Activated naive CD4-positive, alpha-beta T cell treated with anti-CD3 and anti-CD28 coated beads, Interleukin-2, amount 50 U/mL, for 72 hours (primary cell): ENCODE measurements around the gene USP32. TPM values are rescaled to one million over a fixed set of nuclear protein-coding genes. Genes with fewer than 3 reads are reported as not detected.

Experiments used
- ATAC-seq, 2 donors: fragments of 150-1000 bp; cut with Tn5 transposase; 2 replicates each; pipeline ENCODE4 v1.10.0; 2021; ENCODE audit warnings: mild to moderate bottlenecking in 2 of 2, moderate library complexity in 2 of 2
- DNase-seq, 2 donors: peaks; one replicate each; pipeline ENCODE4 v3.0.0; 2021 to 2022; ENCODE audit warnings: low spot score in 2 of 2
- H3K27ac Mint-ChIP-seq, 2 donors: one replicate each; pipeline ENCODE4 v1.8.0; 2022; ENCODE audit warnings: mild to moderate bottlenecking in 2 of 2, mixed read lengths in 2 of 2
- H3K36me3 Mint-ChIP-seq, 2 donors: one replicate each; pipeline ENCODE4 v1.8.0; 2022; ENCODE audit warnings: mixed read lengths in 2 of 2
- H3K9me3 Mint-ChIP-seq, 2 donors: one replicate each; pipeline ENCODE4 v1.8.0; 2022; ENCODE audit warnings: mixed read lengths in 2 of 2
- total RNA-seq, 2 donors: library from RNA; stranded (reverse); gene quantifications; one replicate each; pipeline ENCODE4 v1.2.3, GENCODE V29; 2022

Gene USP32
- total RNA-seq, 2 donors from 2014 or later = 42.6 to 51.5 TPM

- Mint-ChIP-seq H3K27ac (peak overlapping the region in 1 of 2 donors; percentile 39), H3K9me3 (no peaks in the 10 kb centered on the region), H3K36me3 (no peaks in the 10 kb centered on the region)
- DNase-seq (no peak), ATAC-seq (no peak)
These were observed 236.5 kb downstream of the USP32 start for GRCh38 chr17:60155427-60155814.

GRCh38 chr17:60154616-60155426 lies 237.1 kb downstream of the USP32 start:
- Mint-ChIP-seq H3K36me3 (no peaks in the 10 kb centered on the region), H3K27ac (no peak overlapping the region), H3K9me3 (no peaks in the 10 kb centered on the region)
- ATAC-seq (no peak), DNase-seq (no peak)

GRCh38 chr17:60153606-60154390 lies 238.1 kb downstream of the USP32 start:
- no peaks in the 10 kb centered on the region for H3K36me3 Mint-ChIP-seq
- ATAC-seq = no peak
- no peak for DNase-seq

GRCh38 chr17:60151355-60151754 lies 240.6 kb downstream of the USP32 start:
- no peak overlapping the region for H3K27ac Mint-ChIP-seq
- ATAC-seq (peak; percentile 75 to 87), DNase-seq (no peak)

More at GRCh38 chr17:60153606-60154390, 238.1 kb downstream of the USP32 start:
- H3K27ac Mint-ChIP-seq = no peak overlapping the region
- no peaks in the 10 kb centered on the region for H3K9me3 Mint-ChIP-seq

GRCh38 chr17:60149691-60150582 lies 242.0 kb downstream of the USP32 start, which contains the start of gene CA4:
Gene CA4, plus strand, starts transcription at chr17:60149973. Its CDS starts 62 bp downstream, at chr17:60150035.
- H3K27ac Mint-ChIP-seq = no peak within 1 kb of the TSS
- DNase-seq = no peak
- ATAC-seq = no peak

More at GRCh38 chr17:60151355-60151754, 240.6 kb downstream of the USP32 start:
- Mint-ChIP-seq H3K9me3 (no peaks in the 10 kb centered on the region), H3K36me3 (no peaks in the 10 kb centered on the region)

GRCh38 chr17:60148373-60148772 lies 243.6 kb downstream of the USP32 start:
- Mint-ChIP-seq H3K27ac (no peak overlapping the region), H3K9me3 (no peaks in the 10 kb centered on the region), H3K36me3 (no peaks in the 10 kb centered on the region)
- ATAC-seq (no peak), DNase-seq (no peak)

More at GRCh38 chr17:60149691-60150582, 242.0 kb downstream of the USP32 start, which contains the start of gene CA4:
- Mint-ChIP-seq H3K9me3 (no peaks in the 10 kb centered on the region), H3K36me3 (no peaks in the 10 kb centered on the region)

- ATAC-seq (no peak), DNase-seq (no peak)
- no peaks in the 10 kb centered on the region for H3K9me3 Mint-ChIP-seq
- no peak overlapping the region for H3K27ac Mint-ChIP-seq
- H3K36me3 Mint-ChIP-seq = no peaks in the 10 kb centered on the region
These were observed 244.2 kb downstream of the USP32 start for GRCh38 chr17:60147553-60148223.

GRCh38 chr17:60146206-60146605 lies 245.7 kb downstream of the USP32 start:
- Mint-ChIP-seq H3K36me3 (no peaks in the 10 kb centered on the region), H3K9me3 (no peaks in the 10 kb centered on the region), H3K27ac (no peak overlapping the region)
- ATAC-seq (no peak), DNase-seq (no peak)

- ATAC-seq (no peak), DNase-seq (no peak)
- no peak overlapping the region for H3K27ac Mint-ChIP-seq
- H3K36me3 Mint-ChIP-seq = peaks cover 0 to 3% of the 10 kb centered on the region in 2 donors
- H3K9me3 Mint-ChIP-seq = no peaks in the 10 kb centered on the region
These were observed 246.7 kb downstream of the USP32 start for GRCh38 chr17:60145006-60145935.

GRCh38 chr17:60142872-60143499 lies 248.9 kb downstream of the USP32 start:
- Mint-ChIP-seq H3K9me3 (no peaks in the 10 kb centered on the region), H3K27ac (no peak overlapping the region), H3K36me3 (peaks cover 0 to 9% of the 10 kb centered on the region in 2 donors)
- ATAC-seq = peak; percentile 78 to 79
- peak; percentile 63 to 85 for DNase-seq

- Mint-ChIP-seq H3K27ac (no peak overlapping the region), H3K9me3 (no peaks in the 10 kb centered on the region), H3K36me3 (peaks cover 0 to 9% of the 10 kb centered on the region in 2 donors)
- DNase-seq (no peak), ATAC-seq (no peak)
These were observed 250.6 kb downstream of the USP32 start for GRCh38 chr17:60141111-60142018.

GRCh38 chr17:60139438-60140285 lies 252.3 kb downstream of the USP32 start:
- H3K27ac Mint-ChIP-seq = no peak overlapping the region

More at GRCh38 chr17:60139438-60140285, 252.3 kb downstream of the USP32 start:
- peak in 1 of 2 donors; percentile 72 for DNase-seq
- peaks cover 13 to 20% of the 10 kb centered on the region in 2 donors for H3K36me3 Mint-ChIP-seq
- peak in 1 of 2 donors; percentile 37 for ATAC-seq
- H3K9me3 Mint-ChIP-seq = peaks cover 0 to 4% of the 10 kb centered on the region in 2 donors
